Right forelimb (tissue), 1 donor: ENCODE measurements around the gene HBM.
"Not testable (repeated sequence)": the region's sequence is repeated elsewhere in the genome, so short reads cannot be mapped to it uniquely, and the experiment has no call there.

ENCODE experiments used
- DNase-seq: peaks from one replicate; pipeline ENCODE4 v3.0.0-alpha.2; 2018

HBM gene

GRCh38 chr16:165539-166374, at the start of gene HBM:
Gene HBM (plus strand): TSS chr16:165978. CDS start chr16:165998, 20 bp downstream.
- no peak for DNase-seq

- DNase-seq = no peak
Observed at GRCh38 chr16:116015-116414, 49.8 kb upstream of the HBM start.

GRCh38 chr16:117379-118365, 48.1 kb upstream of the HBM start:
- DNase-seq = no peak

GRCh38 chr16:118857-119256, 46.9 kb upstream of the HBM start:
- DNase-seq = no peak

GRCh38 chr16:119295-119694, 46.5 kb upstream of the HBM start:
- no peak for DNase-seq

- no peak for DNase-seq
Observed at GRCh38 chr16:119835-120491, 45.8 kb upstream of the HBM start.

GRCh38 chr16:120756-121155, 45.0 kb upstream of the HBM start:
- no peak for DNase-seq

- DNase-seq = no peak
Observed at GRCh38 chr16:122361-122760, 43.4 kb upstream of the HBM start.

GRCh38 chr16:123558-124350, 42.0 kb upstream of the HBM start:
- DNase-seq = not testable (repeated sequence)

GRCh38 chr16:125011-125410, 40.8 kb upstream of the HBM start:
- DNase-seq = no peak

GRCh38 chr16:129075-129474, 36.7 kb upstream of the HBM start:
- DNase-seq = no peak

- no peak for DNase-seq
Observed at GRCh38 chr16:130533-131173, 35.1 kb upstream of the HBM start.

- DNase-seq = no peak
Observed at GRCh38 chr16:132120-132519, 33.7 kb upstream of the HBM start.

- no peak for DNase-seq
Observed at GRCh38 chr16:133716-134115, 32.1 kb upstream of the HBM start.

GRCh38 chr16:138049-138417, 27.7 kb upstream of the HBM start:
- peak; percentile 68 for DNase-seq

- no peak for DNase-seq
Observed at GRCh38 chr16:140175-140857, 25.5 kb upstream of the HBM start.

GRCh38 chr16:142405-142967, 23.3 kb upstream of the HBM start:
- no peak for DNase-seq

GRCh38 chr16:143047-143446, 22.7 kb upstream of the HBM start:
- no peak for DNase-seq

- no peak for DNase-seq
Observed at GRCh38 chr16:143456-143855, 22.3 kb upstream of the HBM start.

- DNase-seq = no peak
Observed at GRCh38 chr16:144797-145252, 21.0 kb upstream of the HBM start.

GRCh38 chr16:146646-147045, 19.1 kb upstream of the HBM start:
- DNase-seq = no peak
